ENCODE measurements around the gene BIRC6. TPM values are rescaled to one million over a fixed set of nuclear protein-coding genes. Genes with fewer than 3 reads are reported as not detected.

Gene BIRC6
- total and polyA plus RNA-seq, 3 donors from 2014 or later = 48.9 to 182 (median 177) TPM

GRCh38 chr2:32623311-32623706 lies 266.5 kb downstream of the BIRC6 start:
- no peak for DNase-seq
- no peak for TF ChIP-seq POLR2A (IDR thresholded peaks at IDR 0.05)
- TF ChIP-seq, protein P1, sequence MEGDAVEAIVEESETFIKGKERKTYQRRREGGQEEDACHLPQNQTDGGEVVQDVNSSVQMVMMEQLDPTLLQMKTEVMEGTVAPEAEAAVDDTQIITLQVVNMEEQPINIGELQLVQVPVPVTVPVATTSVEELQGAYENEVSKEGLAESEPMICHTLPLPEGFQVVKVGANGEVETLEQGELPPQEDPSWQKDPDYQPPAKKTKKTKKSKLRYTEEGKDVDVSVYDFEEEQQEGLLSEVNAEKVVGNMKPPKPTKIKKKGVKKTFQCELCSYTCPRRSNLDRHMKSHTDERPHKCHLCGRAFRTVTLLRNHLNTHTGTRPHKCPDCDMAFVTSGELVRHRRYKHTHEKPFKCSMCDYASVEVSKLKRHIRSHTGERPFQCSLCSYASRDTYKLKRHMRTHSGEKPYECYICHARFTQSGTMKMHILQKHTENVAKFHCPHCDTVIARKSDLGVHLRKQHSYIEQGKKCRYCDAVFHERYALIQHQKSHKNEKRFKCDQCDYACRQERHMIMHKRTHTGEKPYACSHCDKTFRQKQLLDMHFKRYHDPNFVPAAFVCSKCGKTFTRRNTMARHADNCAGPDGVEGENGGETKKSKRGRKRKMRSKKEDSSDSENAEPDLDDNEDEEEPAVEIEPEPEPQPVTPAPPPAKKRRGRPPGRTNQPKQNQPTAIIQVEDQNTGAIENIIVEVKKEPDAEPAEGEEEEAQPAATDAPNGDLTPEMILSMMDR (IDR thresholded peaks at IDR 0.05) = no peak
- no peak overlapping the region for H3K27ac ChIP-seq
- H3K36me3 ChIP-seq (ENCODE audit: low read depth, missing control alignments) = no peaks in the 10 kb centered on the region
- WGBS, 2 donors = 89 to 94% methylated on average over 6 of the region's 6 CpGs
- H3K4me3 ChIP-seq = no peak overlapping the region
- H3K4me1 ChIP-seq = no peaks in the 10 kb centered on the region
- H3K27me3 ChIP-seq = no peaks in the 10 kb centered on the region
- intact Hi-C loops (cut with DNase I; ENCODE audit: low total_unique reads) = no loop called here
- no peaks in the 10 kb centered on the region for H3K9me3 ChIP-seq

DNA sequence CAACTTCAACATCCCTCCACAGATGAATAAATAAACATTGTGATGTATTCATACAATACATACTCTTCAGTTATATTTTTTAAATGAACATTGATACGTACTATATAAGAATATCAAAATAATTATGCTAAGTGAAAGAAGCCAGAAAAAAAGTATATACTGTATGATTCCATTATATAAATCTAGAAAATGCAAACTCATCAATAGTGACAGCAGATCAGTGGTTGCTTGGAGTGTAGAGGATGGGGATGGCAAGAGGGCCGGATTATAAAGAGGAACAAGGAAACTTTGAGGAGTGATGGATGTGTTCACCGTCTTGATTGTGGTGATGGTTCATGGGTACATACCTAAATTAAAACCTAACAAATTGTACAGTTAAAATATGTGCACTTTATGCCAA lies 268.0 kb downstream of the BIRC6 start:
- Histone ChIP-seq H3K27me3 (no peaks in the 10 kb centered on the region), H3K9me3 (no peaks in the 10 kb centered on the region), H3K4me1 (peaks cover 6% of the 10 kb centered on the region), H3K36me3 (ENCODE audit: low read depth, missing control alignments) (no peaks in the 10 kb centered on the region), H3K4me3 (no peak overlapping the region), H3K27ac (no peak overlapping the region)
- TF ChIP-seq, protein P1 (IDR thresholded peaks at IDR 0.05) = no peak
- TF ChIP-seq POLR2A (IDR thresholded peaks at IDR 0.05) = no peak
- intact Hi-C loops (cut with DNase I; ENCODE audit: low total_unique reads) = no loop called here
- DNase-seq = no peak
- 87 to 94% methylated on average over 3 of the region's 3 CpGs for WGBS, 2 donors

DNA sequence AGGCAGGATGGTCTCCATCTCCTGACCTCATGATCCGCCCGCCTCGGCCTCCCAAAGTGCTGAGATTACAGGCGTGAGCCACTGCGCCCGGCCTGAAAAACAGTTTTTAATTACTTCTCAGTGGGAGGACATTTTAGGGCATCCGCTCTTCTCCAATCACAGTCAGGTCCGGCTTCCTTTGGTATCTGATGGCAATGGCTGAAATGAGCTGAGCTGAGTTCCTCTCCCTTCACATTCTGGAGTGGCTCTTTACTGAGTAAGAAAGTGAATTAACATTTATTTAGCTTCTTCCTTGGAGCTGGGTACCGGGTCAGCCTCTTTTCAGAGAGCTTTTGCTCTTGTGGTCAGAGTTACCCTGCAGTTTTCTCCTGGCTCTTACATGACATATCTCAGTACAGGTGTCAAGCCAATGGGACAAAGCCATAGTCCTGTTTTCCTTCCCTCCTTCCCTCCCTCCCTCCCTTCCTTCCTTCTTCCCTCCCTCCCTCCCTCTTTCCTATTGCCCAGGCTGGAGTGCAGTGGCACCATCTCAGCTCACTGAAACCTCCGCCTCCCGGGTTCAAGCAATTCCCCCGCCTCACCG lies 269.9 kb downstream of the BIRC6 start:
- Histone ChIP-seq H3K36me3 (ENCODE audit: low read depth, missing control alignments) (no peaks in the 10 kb centered on the region), H3K27ac (no peak overlapping the region), H3K4me1 (peaks cover 6% of the 10 kb centered on the region), H3K4me3 (no peak overlapping the region), H3K9me3 (no peaks in the 10 kb centered on the region), H3K27me3 (no peaks in the 10 kb centered on the region)
- TF ChIP-seq, protein P1 (IDR thresholded peaks at IDR 0.05) = no peak
- TF ChIP-seq POLR2A (IDR thresholded peaks at IDR 0.05) = no peak
- no peak for DNase-seq
- 36 to 52% methylated on average over 13 of the region's 13 CpGs for WGBS, 2 donors
- intact Hi-C loops (cut with DNase I; ENCODE audit: low total_unique reads) = no loop called here

GRCh38 chr2:32627441-32627813 lies 270.6 kb downstream of the BIRC6 start:
- H3K27me3 ChIP-seq = no peaks in the 10 kb centered on the region
- TF ChIP-seq POLR2A (IDR thresholded peaks at IDR 0.05) = no peak
- TF ChIP-seq, protein P1 (IDR thresholded peaks at IDR 0.05) = peak in 1 of 3 experiments; percentile 6
- no peaks in the 10 kb centered on the region for H3K9me3 ChIP-seq
- peak overlapping the region; percentile 66 to 76 for H3K4me3 ChIP-seq
- H3K4me1 ChIP-seq = peaks cover 6% of the 10 kb centered on the region
- no peaks in the 10 kb centered on the region for H3K36me3 ChIP-seq (ENCODE audit: low read depth, missing control alignments)
- peak; percentile 32 for DNase-seq
- 0 to 1% methylated on average over 11 to 16 of the region's 16 CpGs for WGBS, 2 donors
- intact Hi-C loops (cut with DNase I; ENCODE audit: low total_unique reads) = no loop called here
- peak overlapping the region in 1 of 2 donors; percentile 51 for H3K27ac ChIP-seq

All from testis (tissue), 3 donors.